ENCODE measurements around the gene NDUFS6.

GRCh38 chr5:1859099-1859498, 57.9 kb downstream of the NDUFS6 start:
- TF ChIP-seq CTCF (IDR thresholded peaks at IDR 0.05) (no peak), POLR2A (IDR thresholded peaks at IDR 0.05; ENCODE audit: low read length) (no peak), MAZ (IDR thresholded peaks at IDR 0.05; ENCODE audit: borderline replicate concordance, low read depth, low read length) (no peak), E2F6 (IDR thresholded peaks at IDR 0.05; ENCODE audit: borderline replicate concordance, low read depth) (no peak), RFX5 (IDR thresholded peaks at IDR 0.05) (no peak), GATA3 (IDR thresholded peaks at IDR 0.05; ENCODE audit: borderline replicate concordance) (no peak)

All from A549 (cell line).